MCF 10A (cell line): ENCODE data around the gene MTERF4. TPM values are rescaled to one million over a fixed set of nuclear protein-coding genes. Genes with fewer than 3 reads are reported as not detected.

ENCODE experiments used
- BruUV-seq: library from RNA; stranded (reverse); fragments of 400-500 nt; replicated peaks from 2 replicates; lab custom pipeline; 2021; lab: Mats Ljungman, UMichigan
- CTCF ChIA-PET: fragments of 300-600 bp; sonication (Branson Sonifier 250); formaldehyde crosslinking; extraction: SDS; loops from one replicate; lab custom pipeline; 2021; ENCODE audit warnings: antibody characterized with exemption, inconsistent platforms; lab: Yijun Ruan, JAX
- POLR2A ChIA-PET: fragments of 300-600, 350-650 bp; sonication (Branson Sonifier 250); formaldehyde crosslinking; extraction: SDS; loops from one replicate; lab custom pipeline; 2020; ENCODE audit warnings: antibody characterized with exemption, inconsistent platforms; lab: Yijun Ruan, JAX
- DNase-seq: peaks from one replicate; pipeline ENCODE4 v3.0.0-alpha.2; 2018; ENCODE audit not compliant: unreplicated experiment
- H3K27ac Mint-ChIP-seq: one replicate; pipeline ENCODE4 v1.8.0; 2022; ENCODE audit warnings: mild to moderate bottlenecking, low read depth, mixed read lengths; ENCODE audit not compliant: unreplicated experiment
- H3K27me3 Mint-ChIP-seq: one replicate; pipeline ENCODE4 v1.8.0; 2022; ENCODE audit warnings: mixed read lengths; ENCODE audit not compliant: insufficient read depth, unreplicated experiment
- H3K36me3 Mint-ChIP-seq: one replicate; pipeline ENCODE4 v1.8.0; 2022; ENCODE audit warnings: mild to moderate bottlenecking, moderate library complexity, mixed read lengths; ENCODE audit not compliant: insufficient read depth, unreplicated experiment
- H3K4me1 Mint-ChIP-seq: one replicate; pipeline ENCODE4 v1.8.0; 2022; ENCODE audit warnings: mixed read lengths; ENCODE audit not compliant: insufficient read depth, unreplicated experiment
- H3K4me3 Mint-ChIP-seq: one replicate; pipeline ENCODE4 v1.8.0; 2022; ENCODE audit warnings: mild to moderate bottlenecking, moderate library complexity, mixed read lengths; ENCODE audit not compliant: unreplicated experiment
- H3K9me3 Mint-ChIP-seq: one replicate; pipeline ENCODE4 v1.8.0; 2022; ENCODE audit warnings: mixed read lengths; ENCODE audit not compliant: unreplicated experiment
- CTCF ChIP-seq: fragments of 200-600 bp; IDR thresholded peaks from one replicate; pipeline ENCODE4 v1.8.0; 2022; ENCODE audit warnings: antibody characterized with exemption, mild to moderate bottlenecking; ENCODE audit not compliant: unreplicated experiment
- intact Hi-C: fragments of 100-400 bp; cut with micrococcal nuclease; formaldehyde crosslinking; loops from 2 replicates; pipeline ENCODE4 v1.14.1; 2022
- total RNA-seq: library from RNA; stranded (reverse); gene quantifications from 2 replicates; pipeline ENCODE4 v1.2.3, GENCODE V29; 2022

MTERF4 gene
- total RNA-seq, 1 experiment from 2014 or later: 29.9 TPM

GRCh38 chr2:241062389-241063092, 39.5 kb downstream of the MTERF4 start:
- POLR2A ChIA-PET: interaction anchor here (0.7 to 4.3 kb wide), 7 partner anchors 16 to 482 kb away, joined by 3 to 22 read pairs (median 4); partner anchors contain the start of genes MTERF4 and PASK
- no peak for DNase-seq
- Mint-ChIP-seq H3K27ac (peak overlapping the region; percentile 49), H3K9me3 (no peaks in the 10 kb centered on the region), H3K36me3 (peaks cover 24% of the 10 kb centered on the region), H3K4me3 (peak overlapping the region; percentile 74), H3K4me1 (peaks cover 21% of the 10 kb centered on the region), H3K27me3 (no peaks in the 10 kb centered on the region)
- CTCF ChIA-PET: no interaction called here
- BruUV-seq: no TSS peak
- intact Hi-C loops: loop anchor here (5.0 kb wide), 1 partner anchor 150 kb away; no protein-coding TSS in a partner anchor
- TF ChIP-seq CTCF: no peak

- intact Hi-C loops: loop anchor here (5.0 kb wide), 1 partner anchor 149 kb away; no protein-coding TSS in a partner anchor
Measured at GRCh38 chr2:241061275-241061674, 40.8 kb downstream of the MTERF4 start.

DNA sequence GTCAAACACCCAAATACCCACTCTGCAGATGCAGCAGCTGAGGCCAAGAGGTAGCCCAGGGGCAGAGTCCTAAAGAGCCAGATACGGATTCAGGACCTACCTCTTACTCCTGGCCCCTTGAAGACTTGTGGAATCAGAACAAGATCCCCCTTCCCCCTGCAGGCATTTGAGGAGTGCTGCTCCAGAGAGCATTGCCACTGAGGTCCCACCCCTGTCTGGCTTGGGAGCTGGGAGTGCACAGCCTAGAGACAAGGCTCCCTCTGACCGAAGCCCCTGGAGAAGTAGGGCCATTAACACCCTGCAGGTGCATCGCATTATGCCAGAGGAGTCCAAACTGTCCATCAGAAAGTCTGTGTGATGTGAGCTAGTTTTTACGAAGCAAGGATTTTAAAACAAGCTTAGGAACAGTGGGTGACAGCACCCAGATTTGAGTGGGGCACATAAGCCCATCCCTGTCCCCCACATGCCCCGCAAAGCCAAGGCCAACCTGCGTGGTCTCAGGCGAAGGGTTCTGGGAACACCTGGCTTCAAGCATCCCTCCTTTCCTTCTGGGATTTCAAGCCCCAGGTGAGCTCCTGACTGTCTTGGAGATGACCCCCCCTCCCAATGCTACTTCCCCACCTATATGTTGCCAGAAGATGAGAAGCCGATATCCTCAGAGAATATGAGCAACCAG, 48.4 kb downstream of the MTERF4 start:
- Mint-ChIP-seq H3K27ac (no peak overlapping the region), H3K27me3 (no peaks in the 10 kb centered on the region), H3K9me3 (no peaks in the 10 kb centered on the region), H3K36me3 (peaks cover 29% of the 10 kb centered on the region), H3K4me3 (no peak overlapping the region), H3K4me1 (no peaks in the 10 kb centered on the region)
- no peak for TF ChIP-seq CTCF
- ChIA-PET POLR2A (no interaction called here), CTCF (interaction anchor here (0.6 to 1.0 kb wide), 3 partner anchors 46 to 191 kb away, joined by 3 to 5 read pairs (median 3); no protein-coding TSS in a partner anchor)
- BruUV-seq: no TSS peak
- no peak for DNase-seq
- intact Hi-C loops: no loop called here

More at GRCh38 chr2:241061275-241061674, 40.8 kb downstream of the MTERF4 start:
- DNase-seq: peak; percentile 93
- Mint-ChIP-seq H3K4me1 (peaks cover 21% of the 10 kb centered on the region), H3K9me3 (no peaks in the 10 kb centered on the region), H3K4me3 (peak overlapping the region; percentile 51), H3K27ac (peak overlapping the region; percentile 93), H3K27me3 (no peaks in the 10 kb centered on the region), H3K36me3 (peaks cover 24% of the 10 kb centered on the region)
- no peak for TF ChIP-seq CTCF
- ChIA-PET POLR2A (interaction anchor here (0.7 to 4.3 kb wide), 8 partner anchors 24 to 481 kb away, joined by 3 to 22 read pairs (median 5); partner anchors contain the start of genes AGXT, MTERF4 and PASK), CTCF (interaction anchor here (0.7 kb wide), 1 partner anchor 18 kb away, joined by 3 read pairs; no protein-coding TSS in a partner anchor)
- no TSS peak for BruUV-seq
